Mesenchymal stem cell (in vitro differentiated cells and primary cell): ENCODE data around the gene ACBD4.

Source experiments
- DNase-seq: peaks from one replicate; pipeline ENCODE4 v3.0.0-alpha.2; 2013
- H2AFZ ChIP-seq: one replicate; pipeline ENCODE4 v1.6.1; 2013; ENCODE audit warnings: low read depth, mild to moderate bottlenecking, control low read depth, inconsistent platforms, low read length, moderate library complexity
- H2AK5ac ChIP-seq: 2 replicates; pipeline ENCODE4 v1.6.1; 2013; ENCODE audit warnings: low read length, moderate library complexity, mild to moderate bottlenecking, inconsistent platforms; ENCODE audit not compliant: severe bottlenecking
- H2BK120ac ChIP-seq: one replicate; pipeline ENCODE4 v1.6.1; 2013; ENCODE audit warnings: low read depth, mild to moderate bottlenecking, inconsistent platforms, low read length, moderate library complexity
- H2BK12ac ChIP-seq, 2 experiments: one replicate each; pipeline ENCODE4 v1.6.1; 2013; ENCODE audit warnings: inconsistent platforms in 2 of 2, low read length in 2 of 2, mild to moderate bottlenecking in 2 of 2, moderate library complexity in 2 of 2, control low read depth in 1 of 2
- H2BK15ac ChIP-seq: one replicate; pipeline ENCODE4 v1.6.1; 2013; ENCODE audit warnings: mild to moderate bottlenecking, low read depth, inconsistent platforms; ENCODE audit not compliant: poor library complexity, severe bottlenecking
- H2BK5ac ChIP-seq: 2 replicates; pipeline ENCODE4 v1.6.1; 2013; ENCODE audit warnings: low read depth, mild to moderate bottlenecking, low read length, control low read depth, inconsistent platforms; ENCODE audit not compliant: poor library complexity, severe bottlenecking
- H3K14ac ChIP-seq, 2 experiments: one replicate each; pipeline ENCODE4 v1.6.1; 2013; ENCODE audit warnings: inconsistent platforms in 2 of 2, low read length in 2 of 2, control low read depth in 1 of 2, mild to moderate bottlenecking in 1 of 2, moderate library complexity in 1 of 2
- H3K18ac ChIP-seq, 2 experiments: one replicate each; pipeline ENCODE4 v1.6.1; 2013; ENCODE audit warnings: inconsistent platforms in 2 of 2, low read length in 2 of 2, control low read depth in 1 of 2, low read depth in 1 of 2, mild to moderate bottlenecking in 1 of 2
- H3K23ac ChIP-seq, 2 experiments: one replicate each; pipeline ENCODE4 v1.6.1; 2013; ENCODE audit warnings: inconsistent platforms in 2 of 2, low read length in 2 of 2, mild to moderate bottlenecking in 2 of 2, moderate library complexity in 2 of 2, control low read depth in 1 of 2
- H3K27ac ChIP-seq: 2 replicates; pipeline ENCODE4 v1.5.1; 2013; ENCODE audit warnings: mild to moderate bottlenecking, moderate library complexity, low read length, control low read depth, inconsistent platforms; ENCODE audit not compliant: poor library complexity, severe bottlenecking
- H3K27me3 ChIP-seq, 2 experiments: 2 replicates each; pipeline versions ENCODE4 v1.6.1 to v1.7.0; 2013; ENCODE audit warnings: low read length in 2 of 2, mild to moderate bottlenecking in 2 of 2, moderate library complexity in 2 of 2, control low read depth in 1 of 2, inconsistent platforms in 1 of 2; ENCODE audit not compliant: control insufficient read depth in 1 of 2, insufficient read depth in 1 of 2
- H3K36me3 ChIP-seq, 2 experiments: 2 replicates each; pipeline versions ENCODE4 v1.6.1 to v1.7.0; 2013; ENCODE audit warnings: low read length in 2 of 2, control low read depth in 1 of 2, inconsistent platforms in 1 of 2, low read depth in 1 of 2, mild to moderate bottlenecking in 1 of 2; ENCODE audit not compliant: insufficient read depth in 2 of 2, control insufficient read depth in 1 of 2
- H3K4ac ChIP-seq, 2 experiments: one replicate each; pipeline ENCODE4 v1.6.1; 2013; ENCODE audit warnings: inconsistent platforms in 2 of 2, low read length in 2 of 2, mild to moderate bottlenecking in 2 of 2, moderate library complexity in 2 of 2, control low read depth in 1 of 2, low read depth in 1 of 2
- H3K4me1 ChIP-seq: 2 replicates; pipeline ENCODE4 v1.6.1; 2013; ENCODE audit warnings: low read depth, low read length, control low read depth; ENCODE audit not compliant: control insufficient read depth, insufficient read depth
- H3K4me2 ChIP-seq: 2 replicates; pipeline ENCODE4 v1.6.1; 2013; ENCODE audit warnings: low read length, mild to moderate bottlenecking, inconsistent platforms; ENCODE audit not compliant: poor library complexity, severe bottlenecking
- H3K4me3 ChIP-seq, 2 experiments: 2 replicates each; pipeline versions ENCODE4 v1.5.1 to v1.7.0; 2013; ENCODE audit warnings: low read length in 2 of 2, mild to moderate bottlenecking in 2 of 2, control low read depth in 1 of 2, low read depth in 1 of 2; ENCODE audit not compliant: insufficient read depth in 1 of 2
- H3K79me1 ChIP-seq: replicated peaks from 2 replicates; pipeline ENCODE4 v1.6.1; 2013; ENCODE audit warnings: mild to moderate bottlenecking, control low read depth, low read length, inconsistent platforms; ENCODE audit not compliant: poor library complexity, severe bottlenecking
- H3K9ac ChIP-seq: 2 replicates; pipeline ENCODE4 v1.7.0; 2013; ENCODE audit warnings: mild to moderate bottlenecking, low read length, moderate library complexity
- H3K9me3 ChIP-seq: 2 replicates; pipeline ENCODE4 v1.7.0; 2013; ENCODE audit warnings: mild to moderate bottlenecking, low read length; ENCODE audit not compliant: control insufficient read depth
- H4K8ac ChIP-seq: one replicate; pipeline ENCODE4 v1.6.1; 2013; ENCODE audit warnings: inconsistent platforms, mild to moderate bottlenecking, low read length, moderate library complexity
- H4K91ac ChIP-seq: one replicate; pipeline ENCODE4 v1.6.1; 2013; ENCODE audit warnings: mild to moderate bottlenecking, low read length, inconsistent platforms
- WGBS: methylation state at CpG from one replicate; pipeline ENCODE4 v1.1.7; 2013; ENCODE audit warnings: mixed read lengths; 5-methylcytosine and 5-hydroxymethylcytosine counted together

Gene ACBD4

GRCh38 chr17:45160447-45161287, 25.2 kb downstream of the ACBD4 start:
- H2BK15ac ChIP-seq = peak overlapping the region; percentile 49
- peak overlapping the region; percentile 100 for H2AK5ac ChIP-seq
- H3K14ac ChIP-seq = peak overlapping the region in 1 of 2 experiments; percentile 80
- H3K18ac ChIP-seq = peak overlapping the region; percentile 99
- H2AFZ ChIP-seq = no peak overlapping the region
- peaks cover 17% of the 10 kb centered on the region for H3K4me1 ChIP-seq
- H4K8ac ChIP-seq = peak overlapping the region; percentile 99
- H3K4ac ChIP-seq = peak overlapping the region; percentile 64 to 100
- peak; percentile 73 for DNase-seq
- H2BK120ac ChIP-seq = peak overlapping the region; percentile 90
- peak overlapping the region; percentile 96 for H3K27ac ChIP-seq
- H3K4me3 ChIP-seq = peak overlapping the region; percentile 90 to 94
- 2% methylated on average over 48 of the region's 48 CpGs for WGBS
- H2BK12ac ChIP-seq = peak overlapping the region in 1 of 2 experiments; percentile 43
- H3K36me3 ChIP-seq = peaks cover 9 to 14% of the 10 kb centered on the region in 2 experiments
- H3K4me2 ChIP-seq = peak overlapping the region; percentile 57
- H3K79me1 ChIP-seq = peaks cover 12% of the 10 kb centered on the region
- H4K91ac ChIP-seq = peak overlapping the region; percentile 98
- H3K9ac ChIP-seq = peak overlapping the region; percentile 100
- H3K9me3 ChIP-seq = no peaks in the 10 kb centered on the region
- H3K23ac ChIP-seq = peak overlapping the region in 1 of 2 experiments; percentile 100
- H3K27me3 ChIP-seq = no peaks in the 10 kb centered on the region
- peak overlapping the region; percentile 97 for H2BK5ac ChIP-seq

- peak within 1 kb of the TSS; percentile 90 for H2BK120ac ChIP-seq
- peak within 1 kb of the TSS; percentile 99 for H4K8ac ChIP-seq
- peak within 1 kb of the TSS; percentile 90 to 94 for H3K4me3 ChIP-seq
- H3K27ac ChIP-seq = peak within 1 kb of the TSS; percentile 96
- H2BK15ac ChIP-seq = peak within 1 kb of the TSS; percentile 49
- H2BK12ac ChIP-seq = peak within 1 kb of the TSS in 1 of 2 experiments; percentile 48
- H4K91ac ChIP-seq = peak within 1 kb of the TSS; percentile 98
- H2AFZ ChIP-seq = no peak within 1 kb of the TSS
- under 1% methylated on average over 50 of the region's 53 CpGs for WGBS
- peak within 1 kb of the TSS; percentile 100 for H2AK5ac ChIP-seq
- peak within 1 kb of the TSS; percentile 64 to 100 for H3K4ac ChIP-seq
- H3K23ac ChIP-seq = peak within 1 kb of the TSS in 1 of 2 experiments; percentile 100
- DNase-seq = peak; percentile 100
- H3K9ac ChIP-seq = peak within 1 kb of the TSS; percentile 100
- H3K79me1 ChIP-seq = peaks cover 11% of the 10 kb centered on the region
- peak within 1 kb of the TSS; percentile 97 for H2BK5ac ChIP-seq
- peak within 1 kb of the TSS; percentile 57 for H3K4me2 ChIP-seq
- peak within 1 kb of the TSS in 1 of 2 experiments; percentile 80 for H3K14ac ChIP-seq
- H3K9me3 ChIP-seq = no peaks in the 10 kb centered on the region
- peaks cover 17% of the 10 kb centered on the region for H3K4me1 ChIP-seq
- peak within 1 kb of the TSS; percentile 99 for H3K18ac ChIP-seq
- peaks cover 9 to 14% of the 10 kb centered on the region in 2 experiments for H3K36me3 ChIP-seq
- H3K27me3 ChIP-seq = no peaks in the 10 kb centered on the region
These were observed 26.0 kb downstream of the ACBD4 start, which contains the start of gene HEXIM2 for GRCh38 chr17:45161288-45162024. HEXIM2 (plus strand) TSS chr17:45161875; CDS start chr17:45162794, 919 bp downstream.

GRCh38 chr17:45162025-45162687, 26.7 kb downstream of the ACBD4 start:
- Histone ChIP-seq H3K4me3 (peak overlapping the region in 1 of 2 experiments; percentile 84), H2BK5ac (no peak overlapping the region), H2BK120ac (no peak overlapping the region), H3K23ac (no peak overlapping the region), H3K4me1 (peaks cover 17% of the 10 kb centered on the region), H3K4ac (peak overlapping the region; percentile 28 to 45), H3K14ac (no peak overlapping the region), H3K27ac (no peak overlapping the region), H3K9ac (peak overlapping the region; percentile 82), H2AFZ (no peak overlapping the region), H3K4me2 (peak overlapping the region; percentile 19), H2BK12ac (peak overlapping the region in 1 of 2 experiments; percentile 48), H4K8ac (peak overlapping the region; percentile 82), H3K79me1 (peaks cover 9% of the 10 kb centered on the region), H2AK5ac (peak overlapping the region; percentile 37), H3K9me3 (no peaks in the 10 kb centered on the region), H4K91ac (peak overlapping the region; percentile 60), H2BK15ac (no peak overlapping the region), H3K27me3 (no peaks in the 10 kb centered on the region), H3K18ac (peak overlapping the region; percentile 12 to 40), H3K36me3 (peaks cover 9 to 14% of the 10 kb centered on the region in 2 experiments)
- WGBS = 67% methylated on average over 9 of the region's 9 CpGs
- no peak for DNase-seq
